Activated B cell treated with CpG ODN at 0.5 μM for 24 hours (primary cell): ENCODE measurements around the gene XPR1. TPM values are rescaled to one million over a fixed set of nuclear protein-coding genes. Genes with fewer than 3 reads are reported as not detected.

Source experiments
- ATAC-seq: fragments of 200-7000 bp; cut with Tn5 transposase; one replicate; pipeline ENCODE4 v1.10.0; 2021; ENCODE audit warnings: low read depth, mild to moderate bottlenecking, moderate library complexity
- CTCF ChIA-PET: fragments of 350-600 bp; sonication (Branson Sonifier 250); formaldehyde crosslinking; loops from one replicate; lab custom pipeline; 2021; ENCODE audit warnings: antibody characterized with exemption; lab: Charles Lee
- POLR2A ChIA-PET: fragments of 350-600 bp; sonication (Branson Sonifier 250); formaldehyde crosslinking; loops from one replicate; lab custom pipeline; 2021; ENCODE audit warnings: antibody characterized with exemption; lab: Charles Lee
- DNase-seq: peaks from one replicate; pipeline ENCODE4 v3.0.0; 2022
- H3K27ac Mint-ChIP-seq: one replicate; pipeline ENCODE4 v1.8.0; 2020; ENCODE audit warnings: mixed read lengths
- H3K27me3 Mint-ChIP-seq: one replicate; pipeline ENCODE4 v1.8.0; 2021; ENCODE audit warnings: mixed read lengths
- H3K36me3 Mint-ChIP-seq: one replicate; pipeline ENCODE4 v1.8.0; 2021; ENCODE audit warnings: low read depth, mixed read lengths
- H3K4me1 Mint-ChIP-seq: one replicate; pipeline ENCODE4 v1.8.0; 2021; ENCODE audit warnings: mixed read lengths
- H3K4me3 Mint-ChIP-seq: one replicate; pipeline ENCODE4 v1.8.0; 2020; ENCODE audit warnings: mild to moderate bottlenecking, mixed read lengths
- H3K9me3 Mint-ChIP-seq: one replicate; pipeline ENCODE4 v1.8.0; 2020; ENCODE audit warnings: mixed read lengths
- CTCF ChIP-seq: fragments of 200-600 bp; IDR thresholded peaks from one replicate; pipeline ENCODE4 v1.8.0; 2022; ENCODE audit warnings: antibody characterized with exemption, mild to moderate bottlenecking
- intact Hi-C: fragments of 100-400 bp; cut with micrococcal nuclease; formaldehyde crosslinking; loops from one replicate; pipeline ENCODE4 v1.15.1; 2024
- total RNA-seq: library from RNA; stranded (reverse); gene quantifications from 2 replicates; pipeline ENCODE4 v1.2.3, GENCODE V29; 2022

XPR1 gene
- total RNA-seq, 1 donor from 2014 or later, result 20.4 TPM

- H3K4me1 Mint-ChIP-seq, result peaks cover 16% of the 10 kb centered on the region
- H3K27me3 Mint-ChIP-seq, result no peaks in the 10 kb centered on the region
- ATAC-seq (no peak), DNase-seq (no peak)
- TF ChIP-seq CTCF, result no peak
- H3K27ac Mint-ChIP-seq, result no peak overlapping the region
- no peaks in the 10 kb centered on the region for H3K9me3 Mint-ChIP-seq
- H3K36me3 Mint-ChIP-seq, result no peaks in the 10 kb centered on the region
- intact Hi-C loops, result no loop called here
- POLR2A ChIA-PET, result no interaction called here
- no peak overlapping the region for H3K4me3 Mint-ChIP-seq
- CTCF ChIA-PET, result interaction anchor here (1.6 kb wide), 1 partner anchor 10 kb away, joined by 4 read pairs; no protein-coding TSS in a partner anchor
Observed at GRCh38 chr1:180892272-180892671, 260.4 kb downstream of the XPR1 start.

- no peaks in the 10 kb centered on the region for H3K9me3 Mint-ChIP-seq
- TF ChIP-seq CTCF, result no peak
- H3K36me3 Mint-ChIP-seq, result no peaks in the 10 kb centered on the region
- intact Hi-C loops, result no loop called here
- POLR2A ChIA-PET, result no interaction called here
- H3K4me1 Mint-ChIP-seq, result peaks cover 16% of the 10 kb centered on the region
- no peak overlapping the region for H3K4me3 Mint-ChIP-seq
- H3K27ac Mint-ChIP-seq, result no peak overlapping the region
- CTCF ChIA-PET, result no interaction called here
- DNase-seq, result no peak
- H3K27me3 Mint-ChIP-seq, result no peaks in the 10 kb centered on the region
- no peak for ATAC-seq
Observed at GRCh38 chr1:180892675-180893074, 260.9 kb downstream of the XPR1 start.

GRCh38 chr1:180893614-180894013 lies 261.8 kb downstream of the XPR1 start:
- ChIA-PET CTCF (no interaction called here), POLR2A (no interaction called here)
- no peak overlapping the region for H3K4me3 Mint-ChIP-seq
- H3K27ac Mint-ChIP-seq, result no peak overlapping the region
- no peak for TF ChIP-seq CTCF
- peaks cover 13% of the 10 kb centered on the region for H3K4me1 Mint-ChIP-seq
- H3K36me3 Mint-ChIP-seq, result no peaks in the 10 kb centered on the region
- ATAC-seq, result no peak
- no peak for DNase-seq
- intact Hi-C loops, result no loop called here
- no peaks in the 10 kb centered on the region for H3K27me3 Mint-ChIP-seq
- H3K9me3 Mint-ChIP-seq, result no peaks in the 10 kb centered on the region

- Mint-ChIP-seq H3K4me1 (no peaks in the 10 kb centered on the region), H3K4me3 (no peak overlapping the region), H3K27ac (no peak overlapping the region), H3K36me3 (no peaks in the 10 kb centered on the region), H3K27me3 (peaks cover under 1% of the 10 kb centered on the region), H3K9me3 (no peaks in the 10 kb centered on the region)
- TF ChIP-seq CTCF, result no peak
- ATAC-seq, result no peak
- DNase-seq, result no peak
- POLR2A ChIA-PET, result no interaction called here
- CTCF ChIA-PET, result no interaction called here
- intact Hi-C loops, result no loop called here
Observed at GRCh38 chr1:180896161-180896560, 264.3 kb downstream of the XPR1 start.

GRCh38 chr1:180898441-180899219 lies 266.8 kb downstream of the XPR1 start:
- no peaks in the 10 kb centered on the region for H3K4me1 Mint-ChIP-seq
- no peak for TF ChIP-seq CTCF
- peaks cover 6% of the 10 kb centered on the region for H3K27me3 Mint-ChIP-seq
- H3K9me3 Mint-ChIP-seq, result no peaks in the 10 kb centered on the region
- ChIA-PET POLR2A (no interaction called here), CTCF (interaction anchor here (1.5 kb wide), 1 partner anchor 383 kb away, joined by 3 read pairs; no protein-coding TSS in a partner anchor)
- no peak overlapping the region for H3K4me3 Mint-ChIP-seq
- no peaks in the 10 kb centered on the region for H3K36me3 Mint-ChIP-seq
- no peak overlapping the region for H3K27ac Mint-ChIP-seq
- ATAC-seq (no peak), DNase-seq (no peak)
- intact Hi-C loops, result no loop called here
